SW 1271 (cell line): ENCODE data around the gene BCORL1.

Source experiments
- DNase-seq, 2 experiments: peaks; one replicate each; lab custom pipeline; 2025; lab: John Stamatoyannopoulos, UW

The BCORL1 gene

GRCh38 chrX:129961180-129962083, 21.0 kb upstream of the BCORL1 start:
- no peak for DNase-seq

- no peak for DNase-seq
Measured at GRCh38 chrX:129963729-129964128, 18.7 kb upstream of the BCORL1 start.

- no peak for DNase-seq
Measured at GRCh38 chrX:129965166-129965565, 17.3 kb upstream of the BCORL1 start.

DNA sequence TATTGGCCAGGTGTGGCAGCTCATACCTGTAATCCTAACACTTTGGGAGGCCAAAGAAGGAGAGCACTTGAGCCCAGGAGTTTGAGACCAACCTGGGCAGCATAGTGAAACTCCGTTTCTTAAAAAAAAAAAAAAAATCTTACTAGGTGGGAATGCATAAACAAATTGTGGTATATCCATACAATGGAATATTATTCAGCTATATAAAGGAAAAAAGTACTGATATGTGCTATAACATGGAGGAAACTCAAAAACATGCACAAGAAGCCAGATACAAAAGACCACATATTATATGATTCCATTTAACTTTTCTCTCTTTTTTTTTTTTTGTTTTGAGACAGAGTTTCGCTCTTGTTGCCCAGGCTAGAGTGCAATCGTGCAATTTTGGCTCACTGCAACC, 13.5 kb upstream of the BCORL1 start:
- no peak for DNase-seq

- DNase-seq, result no peak
Measured at GRCh38 chrX:129976441-129976840, 6.0 kb upstream of the BCORL1 start.

DNA sequence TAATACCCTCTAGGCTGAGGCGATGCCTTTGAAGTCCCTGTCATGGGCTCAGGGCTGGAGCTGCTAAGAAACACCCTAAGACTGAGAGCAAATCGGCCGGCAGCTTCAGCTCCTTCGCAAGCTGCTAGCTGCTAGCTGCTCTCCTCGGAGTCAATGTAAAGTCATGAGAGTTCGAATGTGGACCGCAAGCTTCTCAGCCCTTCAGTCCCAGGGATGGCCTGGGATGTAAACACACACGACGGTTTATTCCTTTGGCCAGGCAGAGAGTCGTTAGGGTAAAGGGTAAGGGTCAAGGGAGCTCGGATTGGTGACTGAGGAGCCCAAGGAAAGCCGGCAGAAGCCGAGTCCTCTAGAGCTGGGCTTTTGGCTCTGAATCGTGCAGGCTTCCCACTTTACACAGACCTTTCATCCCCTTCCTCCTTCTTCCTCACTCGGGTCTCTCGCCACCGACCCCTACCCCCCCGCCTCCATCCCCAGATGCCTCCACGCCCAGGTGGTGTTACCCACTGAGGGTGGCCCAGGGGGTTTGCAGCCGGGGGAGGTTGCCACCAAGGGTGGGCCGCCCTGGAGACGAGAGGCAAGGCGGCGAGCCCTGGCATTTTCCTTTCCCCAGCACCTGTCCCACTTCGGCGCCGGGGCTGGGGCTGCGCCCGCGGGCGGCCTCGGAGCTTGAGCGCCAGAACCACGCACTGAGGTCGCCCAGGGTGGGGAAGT, 3.1 kb upstream of the BCORL1 start:
- DNase-seq, result no peak

- no peak for DNase-seq
Measured at GRCh38 chrX:129980001-129980401, 2.4 kb upstream of the BCORL1 start.

DNA sequence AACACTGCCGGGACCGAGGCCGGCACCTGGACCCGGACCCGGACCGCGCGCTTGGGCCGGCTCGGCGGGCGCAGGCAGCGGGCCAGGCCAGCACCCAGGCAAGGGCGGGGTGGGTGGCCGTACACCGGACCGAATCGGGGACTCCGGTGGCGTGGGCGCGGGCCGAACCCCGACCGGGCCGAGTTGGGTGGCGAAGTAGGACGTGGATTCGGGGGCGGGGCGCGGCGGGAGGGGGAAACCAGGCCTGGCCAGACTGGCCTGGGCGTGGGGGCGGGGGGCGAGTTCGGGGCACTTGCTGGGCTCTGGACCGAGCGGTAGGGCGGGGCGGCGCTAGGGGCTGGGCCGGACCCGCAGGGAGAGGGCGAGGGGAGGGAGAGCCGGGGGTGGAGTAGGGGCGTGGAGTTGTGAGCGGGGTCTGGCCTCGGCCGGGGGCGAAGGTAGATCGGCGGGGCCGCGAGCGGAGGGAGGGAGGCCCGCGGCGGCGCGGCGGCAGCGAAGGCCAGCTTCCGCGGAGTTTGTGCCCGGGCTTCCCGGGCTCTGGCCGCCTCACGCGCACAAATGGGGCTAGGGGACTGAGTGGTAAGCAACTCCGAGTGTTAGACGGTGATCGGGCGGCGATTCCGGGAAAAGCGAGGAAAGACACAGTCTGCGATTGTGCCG, 1.8 kb upstream of the BCORL1 start:
- no peak for DNase-seq

DNA sequence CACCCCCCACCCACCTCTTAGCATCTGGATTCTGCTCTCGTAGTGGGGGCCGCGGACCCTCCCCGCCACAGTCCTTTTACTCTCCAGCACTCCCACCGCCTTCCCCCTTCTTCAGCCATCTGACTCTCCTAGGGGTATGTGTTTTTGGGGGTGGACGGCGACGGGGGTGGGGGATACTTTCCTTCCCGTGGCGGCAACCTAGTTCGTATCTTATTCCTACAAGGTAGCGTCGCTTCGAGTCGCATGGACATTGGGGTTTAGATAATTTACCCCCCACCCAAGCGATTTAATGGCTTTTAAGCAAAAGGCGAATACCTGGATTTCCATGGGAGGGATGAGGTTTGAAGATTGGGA, 1.3 kb upstream of the BCORL1 start:
- DNase-seq, result no peak

- no peak for DNase-seq
Measured at GRCh38 chrX:129981752-129982299, 609 bp upstream of the BCORL1 start.

GRCh38 chrX:129983575-129984110, 1.2 kb downstream of the BCORL1 start:
- no peak for DNase-seq

- peak in 1 of 2 experiments; percentile 2 for DNase-seq
Measured at GRCh38 chrX:129984111-129984958, 1.9 kb downstream of the BCORL1 start.

DNA sequence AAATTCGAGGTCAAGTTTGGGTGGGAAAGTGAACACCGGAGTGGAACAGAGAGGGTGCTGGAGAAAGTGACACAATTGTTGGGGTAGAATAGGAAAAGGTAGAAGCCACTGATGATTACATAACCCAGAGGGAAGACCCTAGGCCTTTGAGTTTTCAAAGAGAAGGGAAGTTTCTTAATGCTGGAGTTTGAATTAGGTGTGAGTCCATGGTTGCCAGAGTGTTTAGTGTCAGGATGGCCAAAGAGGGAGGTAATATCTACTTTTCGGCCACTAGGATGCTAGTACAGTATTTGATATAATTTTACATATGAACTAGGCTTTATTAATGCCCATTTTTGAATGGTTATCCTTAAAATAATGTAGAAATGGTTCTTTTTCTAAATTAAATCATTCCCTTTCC, 5.4 kb downstream of the BCORL1 start:
- DNase-seq, result no peak

- DNase-seq, result no peak
Measured at GRCh38 chrX:129992181-129992580, 9.7 kb downstream of the BCORL1 start.

DNA sequence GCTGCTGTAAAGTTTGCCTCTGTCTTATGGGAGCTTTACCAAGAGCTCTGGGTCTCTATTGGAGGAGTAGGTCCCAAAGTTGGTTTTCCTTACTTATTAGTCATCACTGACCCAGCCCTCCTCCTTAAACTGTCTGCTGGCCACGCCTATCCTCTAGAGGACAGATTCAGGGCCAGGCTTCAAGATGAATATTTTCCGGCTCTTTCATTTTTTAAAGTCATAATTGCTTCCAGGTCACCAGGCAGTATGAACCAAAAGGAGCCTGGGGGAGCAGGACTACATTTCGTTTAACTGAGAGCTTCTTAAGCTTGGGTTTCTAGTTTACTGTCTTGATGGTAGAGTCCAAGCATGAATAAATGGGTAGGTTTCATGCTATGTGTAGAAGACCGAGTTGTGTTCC, 13.7 kb downstream of the BCORL1 start:
- DNase-seq, result no peak

- no peak for DNase-seq
Measured at GRCh38 chrX:129997086-129997485, 14.7 kb downstream of the BCORL1 start.

GRCh38 chrX:129998021-129998420, 15.6 kb downstream of the BCORL1 start:
- no peak for DNase-seq

DNA sequence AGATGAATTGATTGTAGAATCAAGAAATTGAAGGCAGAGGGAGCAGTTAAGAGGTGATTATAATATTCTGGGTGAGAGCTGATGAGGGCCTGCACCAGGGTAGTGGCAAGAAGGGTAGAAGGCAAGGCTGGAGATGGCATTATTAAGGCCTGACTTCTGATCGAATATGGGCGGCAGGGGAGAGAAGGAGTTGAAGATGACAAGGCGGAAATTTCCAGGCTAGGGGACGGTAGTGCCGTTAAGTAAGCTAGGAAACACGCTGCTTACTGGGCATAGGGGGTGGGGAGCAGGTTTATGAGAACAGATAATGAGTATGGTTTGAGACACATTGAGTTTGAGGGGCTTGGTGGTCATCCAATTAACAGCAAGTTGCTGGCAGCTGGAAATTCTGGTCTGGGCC, 19.5 kb downstream of the BCORL1 start:
- DNase-seq, result no peak

- DNase-seq, result no peak
Measured at GRCh38 chrX:130002541-130002940, 20.1 kb downstream of the BCORL1 start.

GRCh38 chrX:130005089-130005807, 22.8 kb downstream of the BCORL1 start:
- DNase-seq, result no peak
